Kidney tubule cell (primary cell): Measurements from ENCODE around the gene INPP5D.
A peak's percentile ranks its signal among the peaks of the same experiment; 100 is the strongest.

Source experiments
- DNase-seq: peaks from one replicate; pipeline ENCODE4 v3.0.0-alpha.2; 2018; ENCODE audit warnings: low spot score

INPP5D gene

GRCh38 chr2:233075141-233075965 lies 15.2 kb downstream of the INPP5D start:
- DNase-seq = no peak

GRCh38 chr2:233075966-233076339 lies 15.8 kb downstream of the INPP5D start:
- peak; percentile 12 for DNase-seq

GRCh38 chr2:233076749-233077148 lies 16.6 kb downstream of the INPP5D start:
- DNase-seq = no peak

GRCh38 chr2:233079473-233079877 lies 19.3 kb downstream of the INPP5D start:
- no peak for DNase-seq

- DNase-seq = no peak
These were observed 20.1 kb downstream of the INPP5D start for GRCh38 chr2:233079953-233080835.

GRCh38 chr2:233080836-233081229 lies 20.7 kb downstream of the INPP5D start:
- DNase-seq = no peak

GRCh38 chr2:233081232-233081730 lies 21.1 kb downstream of the INPP5D start:
- DNase-seq = no peak

- DNase-seq = no peak
These were observed 21.6 kb downstream of the INPP5D start for GRCh38 chr2:233081731-233082221.

- DNase-seq = no peak
These were observed 22.2 kb downstream of the INPP5D start for GRCh38 chr2:233082222-233082930.

- no peak for DNase-seq
These were observed 23.0 kb downstream of the INPP5D start for GRCh38 chr2:233082931-233083755.

GRCh38 chr2:233083782-233084181 lies 23.6 kb downstream of the INPP5D start:
- DNase-seq = no peak

GRCh38 chr2:233084488-233084887 lies 24.3 kb downstream of the INPP5D start:
- DNase-seq = no peak

- DNase-seq = no peak
These were observed 25.1 kb downstream of the INPP5D start for GRCh38 chr2:233085037-233085838.

GRCh38 chr2:233085839-233086150 lies 25.7 kb downstream of the INPP5D start:
- no peak for DNase-seq

GRCh38 chr2:233087713-233088112 lies 27.6 kb downstream of the INPP5D start:
- no peak for DNase-seq

- no peak for DNase-seq
These were observed 28.8 kb downstream of the INPP5D start for GRCh38 chr2:233088972-233089345.

- no peak for DNase-seq
These were observed 29.7 kb downstream of the INPP5D start for GRCh38 chr2:233089851-233090250.

- DNase-seq = no peak
These were observed 30.7 kb downstream of the INPP5D start for GRCh38 chr2:233090879-233091278.

GRCh38 chr2:233091595-233092375 lies 31.6 kb downstream of the INPP5D start:
- DNase-seq = no peak
